GM18519 (cell line): ENCODE results near the gene HDC.

Experiments
- ATAC-seq: cut with Tn5 transposase; IDR thresholded peaks from one replicate; pipeline ENCODE4 v1.9.1; 2021; ENCODE audit warnings: mild to moderate bottlenecking, moderate library complexity; ENCODE audit not compliant: unreplicated experiment, low FRiP score

HDC gene

GRCh38 chr15:50256188-50257041 is 9.1 kb downstream of the HDC start:
- no peak for ATAC-seq

- no peak for ATAC-seq
Observed at GRCh38 chr15:50252556-50252955, 13.0 kb downstream of the HDC start.

GRCh38 chr15:50251638-50252182 is 13.8 kb downstream of the HDC start:
- ATAC-seq = no peak

GRCh38 chr15:50250760-50251394 is 14.6 kb downstream of the HDC start:
- no peak for ATAC-seq

- ATAC-seq = no peak
Observed at GRCh38 chr15:50249704-50250103, 15.8 kb downstream of the HDC start.

- no peak for ATAC-seq
Observed at GRCh38 chr15:50248994-50249582, 16.4 kb downstream of the HDC start.

- ATAC-seq = peak; percentile 75
Observed at GRCh38 chr15:50247819-50248655, 17.5 kb downstream of the HDC start.

- ATAC-seq = no peak
Observed at GRCh38 chr15:50246631-50247030, 18.9 kb downstream of the HDC start.

GRCh38 chr15:50244959-50245624 is 20.4 kb downstream of the HDC start:
- no peak for ATAC-seq

- ATAC-seq = no peak
Observed at GRCh38 chr15:50244153-50244552, 21.4 kb downstream of the HDC start.

GRCh38 chr15:50241684-50242450 is 23.7 kb downstream of the HDC start:
- no peak for ATAC-seq

GRCh38 chr15:50238255-50238654 is 27.3 kb downstream of the HDC start:
- no peak for ATAC-seq

- no peak for ATAC-seq
Observed at GRCh38 chr15:50236433-50236832, 29.1 kb downstream of the HDC start.

GRCh38 chr15:50235794-50236193 is 29.7 kb downstream of the HDC start:
- no peak for ATAC-seq

- ATAC-seq = no peak
Observed at GRCh38 chr15:50234764-50235163, 30.8 kb downstream of the HDC start.

GRCh38 chr15:50233192-50233736 is 32.3 kb downstream of the HDC start:
- ATAC-seq = no peak

- no peak for ATAC-seq
Observed at GRCh38 chr15:50232791-50233190, 32.7 kb downstream of the HDC start.

GRCh38 chr15:50231761-50232160 is 33.8 kb downstream of the HDC start:
- ATAC-seq = no peak

- ATAC-seq = no peak
Observed at GRCh38 chr15:50229336-50229735, 36.2 kb downstream of the HDC start.
